Muscle of leg (tissue), 11 donors: ENCODE results near the gene GMDS. TPM values are rescaled to one million over a fixed set of nuclear protein-coding genes. Genes with fewer than 3 reads are reported as not detected.
A peak's percentile ranks its signal among the peaks of the same experiment; 100 is the strongest.

Source experiments
- DNase-seq: peaks from one replicate; pipeline ENCODE4 v3.0.0; 2013
- H3K27ac ChIP-seq: one replicate; pipeline ENCODE4 v1.5.1; 2013; ENCODE audit warnings: mild to moderate bottlenecking, low read length, control low read depth
- H3K27me3 ChIP-seq: one replicate; pipeline ENCODE4 v1.6.1; 2013; ENCODE audit warnings: low read length; ENCODE audit not compliant: control insufficient read depth, insufficient read depth
- H3K36me3 ChIP-seq: one replicate; pipeline ENCODE4 v1.6.1; 2013; ENCODE audit warnings: low read length; ENCODE audit not compliant: control insufficient read depth, insufficient read depth
- H3K4me1 ChIP-seq: one replicate; pipeline ENCODE4 v1.6.1; 2013; ENCODE audit warnings: low read length; ENCODE audit not compliant: control insufficient read depth, insufficient read depth
- H3K4me3 ChIP-seq: one replicate; pipeline ENCODE4 v1.5.1; 2013; ENCODE audit warnings: low read length, control low read depth
- H3K9me3 ChIP-seq: replicated peaks from 2 replicates; pipeline ENCODE4 v1.6.1; 2013; ENCODE audit warnings: low read depth, low read length; ENCODE audit not compliant: control insufficient read depth
- WGBS: methylation state at CpG from one replicate; pipeline ENCODE4 v1.1.5; 2013; ENCODE audit warnings: missing lambda C conversion rate; ENCODE audit not compliant: insufficient coverage; 5-methylcytosine and 5-hydroxymethylcytosine counted together
- polyA plus RNA-seq, 8 donors: library from polyadenylated mRNA; unstranded; fragments of 120-200 nt; gene quantifications; one replicate each; pipeline versions ENCODE4 v1.2.1 to v1.2.3, GENCODE V29; 2013; ENCODE audit warnings: inconsistent platforms in 1 of 8, low replicate concordance in 1 of 8; ENCODE audit not compliant: insufficient read length in 8 of 8, insufficient read depth in 1 of 8
- total RNA-seq: library from RNA; stranded (reverse); fragments of 120-200 nt; gene quantifications from one replicate; pipeline ENCODE4 v1.2.4, GENCODE V29; 2013

Gene GMDS
- total and polyA plus RNA-seq, 9 donors: 3.9 to 17.0 (median 11.9) TPM

- no peak for DNase-seq
- Histone ChIP-seq H3K4me3 (no peak overlapping the region), H3K4me1 (peaks cover 4% of the 10 kb centered on the region), H3K27me3 (peaks cover 50% of the 10 kb centered on the region), H3K36me3 (no peaks in the 10 kb centered on the region), H3K9me3 (no peaks in the 10 kb centered on the region), H3K27ac (no peak overlapping the region)
- WGBS: 83% methylated on average over 6 of the region's 6 CpGs
Observed at GRCh38 chr6:1591926-1592325, 653.5 kb downstream of the GMDS start.

- DNase-seq: no peak
- H3K9me3 ChIP-seq: no peaks in the 10 kb centered on the region
- no peak overlapping the region for H3K27ac ChIP-seq
- peaks cover 51% of the 10 kb centered on the region for H3K27me3 ChIP-seq
- no peak overlapping the region for H3K4me3 ChIP-seq
- WGBS: 88% methylated on average over 5 of the region's 5 CpGs
- H3K4me1 ChIP-seq: peaks cover 4% of the 10 kb centered on the region
- H3K36me3 ChIP-seq: no peaks in the 10 kb centered on the region
Observed at GRCh38 chr6:1591243-1591642, 654.2 kb downstream of the GMDS start.

- Histone ChIP-seq H3K9me3 (no peaks in the 10 kb centered on the region), H3K4me3 (no peak overlapping the region)
- WGBS: 88% methylated on average over 7 of the region's 9 CpGs
Observed at GRCh38 chr6:1590580-1590979, 654.8 kb downstream of the GMDS start.

GRCh38 chr6:1589208-1589607 is 656.2 kb downstream of the GMDS start:
- Histone ChIP-seq H3K36me3 (no peaks in the 10 kb centered on the region), H3K4me1 (no peaks in the 10 kb centered on the region), H3K27ac (no peak overlapping the region), H3K9me3 (no peaks in the 10 kb centered on the region), H3K27me3 (peaks cover 33% of the 10 kb centered on the region), H3K4me3 (no peak overlapping the region)
- no peak for DNase-seq
- WGBS: 87% methylated on average over 5 of the region's 6 CpGs

More at GRCh38 chr6:1590580-1590979, 654.8 kb downstream of the GMDS start:
- no peak for DNase-seq
- H3K4me1 ChIP-seq: no peaks in the 10 kb centered on the region
- peaks cover 45% of the 10 kb centered on the region for H3K27me3 ChIP-seq
- no peak overlapping the region for H3K27ac ChIP-seq
- no peaks in the 10 kb centered on the region for H3K36me3 ChIP-seq

- Histone ChIP-seq H3K4me3 (no peak overlapping the region), H3K9me3 (no peaks in the 10 kb centered on the region), H3K27ac (no peak overlapping the region), H3K36me3 (no peaks in the 10 kb centered on the region), H3K27me3 (peaks cover 22% of the 10 kb centered on the region), H3K4me1 (no peaks in the 10 kb centered on the region)
- no peak for DNase-seq
- WGBS: 73% methylated on average over 5 of the region's 12 CpGs
Observed at GRCh38 chr6:1587977-1588376, 657.4 kb downstream of the GMDS start.

- WGBS: 41% methylated on average over 4 of the region's 7 CpGs
- no peaks in the 10 kb centered on the region for H3K4me1 ChIP-seq
- H3K36me3 ChIP-seq: no peaks in the 10 kb centered on the region
- H3K4me3 ChIP-seq: no peak overlapping the region
- H3K9me3 ChIP-seq: no peaks in the 10 kb centered on the region
- H3K27ac ChIP-seq: no peak overlapping the region
- peaks cover 20% of the 10 kb centered on the region for H3K27me3 ChIP-seq
- DNase-seq: peak; percentile 43
Observed at GRCh38 chr6:1587546-1587945, 657.9 kb downstream of the GMDS start.

GRCh38 chr6:1586861-1587450 is 658.4 kb downstream of the GMDS start:
- Histone ChIP-seq H3K4me1 (no peaks in the 10 kb centered on the region), H3K36me3 (no peaks in the 10 kb centered on the region), H3K27me3 (peaks cover 19% of the 10 kb centered on the region), H3K9me3 (no peaks in the 10 kb centered on the region), H3K27ac (no peak overlapping the region), H3K4me3 (no peak overlapping the region)
- 73% methylated on average over 4 of the region's 5 CpGs for WGBS
- no peak for DNase-seq

- Histone ChIP-seq H3K4me3 (no peak overlapping the region), H3K27me3 (peaks cover 12% of the 10 kb centered on the region), H3K4me1 (no peaks in the 10 kb centered on the region), H3K36me3 (no peaks in the 10 kb centered on the region), H3K27ac (no peak overlapping the region), H3K9me3 (no peaks in the 10 kb centered on the region)
- WGBS: no CpG with 5 or more reads among the region's 7 CpGs
- no peak for DNase-seq
Observed at GRCh38 chr6:1586256-1586655, 659.1 kb downstream of the GMDS start.

- Histone ChIP-seq H3K27me3 (peaks cover 9% of the 10 kb centered on the region), H3K9me3 (no peaks in the 10 kb centered on the region), H3K36me3 (no peaks in the 10 kb centered on the region), H3K4me1 (no peaks in the 10 kb centered on the region), H3K4me3 (no peak overlapping the region), H3K27ac (no peak overlapping the region)
- WGBS: 93% methylated on average over 12 of the region's 12 CpGs
- no peak for DNase-seq
Observed at GRCh38 chr6:1585669-1586049, 659.7 kb downstream of the GMDS start.

- 55% methylated on average over 7 of the region's 14 CpGs for WGBS
- H3K4me1 ChIP-seq: no peaks in the 10 kb centered on the region
- no peak for DNase-seq
Observed at GRCh38 chr6:1584996-1585668, 660.3 kb downstream of the GMDS start.

More at GRCh38 chr6:1584996-1585668, 660.3 kb downstream of the GMDS start:
- Histone ChIP-seq H3K9me3 (no peaks in the 10 kb centered on the region), H3K27me3 (peaks cover 7% of the 10 kb centered on the region), H3K36me3 (no peaks in the 10 kb centered on the region), H3K4me3 (no peak overlapping the region), H3K27ac (no peak overlapping the region)
